Colonic mucosa (tissue), 4 donors: ENCODE results near the gene HECTD4. TPM values are rescaled to one million over a fixed set of nuclear protein-coding genes. Genes with fewer than 3 reads are reported as not detected.
"Not testable (repeated sequence)": the region's sequence is repeated elsewhere in the genome, so short reads cannot be mapped to it uniquely, and the experiment has no call there.

Source experiments
- DNase-seq: peaks from one replicate; pipeline ENCODE4 v3.0.0-alpha.2; 2020
- H3K27ac ChIP-seq: fragments of 200-600 bp; one replicate; pipeline ENCODE4 v1.8.0; 2021
- H3K27me3 ChIP-seq: fragments of 200-600 bp; one replicate; pipeline ENCODE4 v1.8.0; 2021
- H3K36me3 ChIP-seq: fragments of 200-600 bp; one replicate; pipeline ENCODE4 v1.8.0; 2021
- H3K4me1 ChIP-seq: fragments of 200-600 bp; one replicate; pipeline ENCODE4 v1.8.0; 2021; ENCODE audit warnings: mild to moderate bottlenecking
- H3K4me3 ChIP-seq: fragments of 200-600 bp; one replicate; pipeline ENCODE4 v1.8.0; 2021
- H3K9ac ChIP-seq, 2 donors: one replicate each; pipeline ENCODE4 v1.7.0; 2013; ENCODE audit warnings: control low read depth in 2 of 2, low read depth in 2 of 2, low read length in 2 of 2
- H3K9me3 ChIP-seq: fragments of 200-600 bp; one replicate; pipeline ENCODE4 v1.8.0; 2021
- CTCF ChIP-seq: fragments of 200-600 bp; IDR thresholded peaks from one replicate; pipeline ENCODE4 v1.8.0; 2022; ENCODE audit warnings: antibody characterized with exemption, mild to moderate bottlenecking
- intact Hi-C: fragments of 100-400 bp; cut with DNase I; formaldehyde crosslinking; loops from one replicate; pipeline ENCODE4 v1.14.1; 2022
- total RNA-seq, 2 donors: library from RNA; stranded (reverse); fragmentation: NEBNext Ultra II Directional in 1 of 2; extraction: Animal tissue kit (Norgen Biotek cat#: 25700) in 1 of 2; gene quantifications; one replicate each; pipeline ENCODE4 v1.2.1, GENCODE V29; 2021
- donor health status: healthy.
- donor health status: DM: no; HTN: no; CAD: no.
- donor health status: DM: no; HTN: no; CAD: no.

The HECTD4 gene
- total RNA-seq, 2 donors from 2014 or later, result 39.6 to 41.7 TPM

GRCh38 chr12:112401903-112402498 is 19.8 kb upstream of the HECTD4 start:
- Histone ChIP-seq H3K27me3 (no peaks in the 10 kb centered on the region), H3K4me1 (no peaks in the 10 kb centered on the region), H3K4me3 (no peak overlapping the region), H3K9ac (no peak overlapping the region), H3K27ac (no peak overlapping the region), H3K36me3 (peaks cover 12% of the 10 kb centered on the region), H3K9me3 (no peaks in the 10 kb centered on the region)
- DNase-seq, result no peak
- no peak for TF ChIP-seq CTCF
- intact Hi-C loops, result no loop called here

GRCh38 chr12:112401054-112401453 is 18.8 kb upstream of the HECTD4 start:
- Histone ChIP-seq H3K4me3 (no peak overlapping the region), H3K9me3 (no peaks in the 10 kb centered on the region), H3K27ac (no peak overlapping the region), H3K27me3 (no peaks in the 10 kb centered on the region), H3K9ac (no peak overlapping the region), H3K4me1 (no peaks in the 10 kb centered on the region), H3K36me3 (peaks cover 7% of the 10 kb centered on the region)
- no peak for TF ChIP-seq CTCF
- intact Hi-C loops, result no loop called here
- DNase-seq, result no peak

- Histone ChIP-seq H3K27ac (no peak overlapping the region), H3K9ac (no peak overlapping the region), H3K27me3 (no peaks in the 10 kb centered on the region), H3K36me3 (no peaks in the 10 kb centered on the region), H3K9me3 (no peaks in the 10 kb centered on the region), H3K4me1 (no peaks in the 10 kb centered on the region), H3K4me3 (no peak overlapping the region)
- no peak for DNase-seq
- TF ChIP-seq CTCF, result no peak
- intact Hi-C loops, result no loop called here
Observed at GRCh38 chr12:112393328-112393727, 11.1 kb upstream of the HECTD4 start.

GRCh38 chr12:112389922-112390654 is 7.9 kb upstream of the HECTD4 start:
- H3K4me1 ChIP-seq, H3K27ac ChIP-seq, H3K9me3 ChIP-seq, H3K36me3 ChIP-seq, H3K9ac ChIP-seq, DNase-seq, H3K4me3 ChIP-seq, H3K27me3 ChIP-seq: not testable (repeated sequence)
- intact Hi-C loops, result loop anchor here (5.0 to 10.0 kb wide), 2 partner anchors 125 to 193 kb away; no protein-coding TSS in a partner anchor

- Histone ChIP-seq H3K36me3 (no peaks in the 10 kb centered on the region), H3K27ac (no peak overlapping the region), H3K4me1 (no peaks in the 10 kb centered on the region), H3K9me3 (no peaks in the 10 kb centered on the region), H3K27me3 (no peaks in the 10 kb centered on the region), H3K4me3 (no peak overlapping the region), H3K9ac (no peak overlapping the region)
- no peak for TF ChIP-seq CTCF
- intact Hi-C loops, result loop anchor here (5.0 to 10.0 kb wide), 2 partner anchors 124 to 192 kb away; no protein-coding TSS in a partner anchor
- no peak for DNase-seq
Observed at GRCh38 chr12:112389228-112389627, 7.0 kb upstream of the HECTD4 start.

GRCh38 chr12:112386726-112387125 is 4.5 kb upstream of the HECTD4 start:
- no peak for TF ChIP-seq CTCF
- no peak for DNase-seq
- Histone ChIP-seq H3K27ac (no peak overlapping the region), H3K4me3 (no peak overlapping the region), H3K9me3 (no peaks in the 10 kb centered on the region), H3K27me3 (no peaks in the 10 kb centered on the region), H3K4me1 (no peaks in the 10 kb centered on the region), H3K9ac (no peak overlapping the region), H3K36me3 (no peaks in the 10 kb centered on the region)
- intact Hi-C loops, result loop anchor here (5.0 to 10.0 kb wide), 2 partner anchors 122 to 189 kb away; no protein-coding TSS in a partner anchor
